ENCODE results near the gene PPP1R2.

The PPP1R2 gene

DNA sequence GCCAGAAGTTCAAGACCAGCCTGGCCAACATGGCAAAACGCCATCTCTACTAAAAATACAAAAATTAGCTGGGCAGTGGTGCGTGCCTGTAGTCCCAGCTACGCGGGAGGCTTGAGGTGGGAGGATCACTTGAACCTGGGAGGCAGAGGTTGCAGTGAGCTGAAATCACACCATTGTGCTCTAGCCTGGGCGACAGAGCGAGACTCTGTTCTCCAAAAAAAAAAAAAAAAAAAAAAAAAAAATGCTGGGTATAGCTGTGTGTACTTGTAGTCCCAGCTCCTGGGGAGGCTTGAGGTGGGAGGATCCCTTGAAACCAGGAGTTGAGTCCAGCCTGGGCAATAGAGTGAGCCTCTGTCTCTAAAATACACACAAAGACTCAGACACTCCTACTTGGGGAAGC, 32.0 kb downstream of the PPP1R2 start:
- no peak for TF ChIP-seq EGR1 (IDR thresholded peaks at IDR 0.05)
- TF ChIP-seq, protein P1, sequence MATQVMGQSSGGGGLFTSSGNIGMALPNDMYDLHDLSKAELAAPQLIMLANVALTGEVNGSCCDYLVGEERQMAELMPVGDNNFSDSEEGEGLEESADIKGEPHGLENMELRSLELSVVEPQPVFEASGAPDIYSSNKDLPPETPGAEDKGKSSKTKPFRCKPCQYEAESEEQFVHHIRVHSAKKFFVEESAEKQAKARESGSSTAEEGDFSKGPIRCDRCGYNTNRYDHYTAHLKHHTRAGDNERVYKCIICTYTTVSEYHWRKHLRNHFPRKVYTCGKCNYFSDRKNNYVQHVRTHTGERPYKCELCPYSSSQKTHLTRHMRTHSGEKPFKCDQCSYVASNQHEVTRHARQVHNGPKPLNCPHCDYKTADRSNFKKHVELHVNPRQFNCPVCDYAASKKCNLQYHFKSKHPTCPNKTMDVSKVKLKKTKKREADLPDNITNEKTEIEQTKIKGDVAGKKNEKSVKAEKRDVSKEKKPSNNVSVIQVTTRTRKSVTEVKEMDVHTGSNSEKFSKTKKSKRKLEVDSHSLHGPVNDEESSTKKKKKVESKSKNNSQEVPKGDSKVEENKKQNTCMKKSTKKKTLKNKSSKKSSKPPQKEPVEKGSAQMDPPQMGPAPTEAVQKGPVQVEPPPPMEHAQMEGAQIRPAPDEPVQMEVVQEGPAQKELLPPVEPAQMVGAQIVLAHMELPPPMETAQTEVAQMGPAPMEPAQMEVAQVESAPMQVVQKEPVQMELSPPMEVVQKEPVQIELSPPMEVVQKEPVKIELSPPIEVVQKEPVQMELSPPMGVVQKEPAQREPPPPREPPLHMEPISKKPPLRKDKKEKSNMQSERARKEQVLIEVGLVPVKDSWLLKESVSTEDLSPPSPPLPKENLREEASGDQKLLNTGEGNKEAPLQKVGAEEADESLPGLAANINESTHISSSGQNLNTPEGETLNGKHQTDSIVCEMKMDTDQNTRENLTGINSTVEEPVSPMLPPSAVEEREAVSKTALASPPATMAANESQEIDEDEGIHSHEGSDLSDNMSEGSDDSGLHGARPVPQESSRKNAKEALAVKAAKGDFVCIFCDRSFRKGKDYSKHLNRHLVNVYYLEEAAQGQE (IDR thresholded peaks at IDR 0.05; ENCODE audit: low read depth), result no peak
- TF ChIP-seq CEBPB (IDR thresholded peaks at IDR 0.05), result no peak
- TF ChIP-seq TEAD4 (IDR thresholded peaks at IDR 0.05), result no peak
- no peak for TF ChIP-seq TCF12 (IDR thresholded peaks at IDR 0.05; ENCODE audit: low read depth)
- no peak for TF ChIP-seq ZBTB7A (IDR thresholded peaks at IDR 0.05; ENCODE audit: low read depth)
- no peak for TF ChIP-seq EP300 (IDR thresholded peaks at IDR 0.05; ENCODE audit: borderline replicate concordance)
- TF ChIP-seq NFIC (IDR thresholded peaks at IDR 0.05), result no peak

DNA sequence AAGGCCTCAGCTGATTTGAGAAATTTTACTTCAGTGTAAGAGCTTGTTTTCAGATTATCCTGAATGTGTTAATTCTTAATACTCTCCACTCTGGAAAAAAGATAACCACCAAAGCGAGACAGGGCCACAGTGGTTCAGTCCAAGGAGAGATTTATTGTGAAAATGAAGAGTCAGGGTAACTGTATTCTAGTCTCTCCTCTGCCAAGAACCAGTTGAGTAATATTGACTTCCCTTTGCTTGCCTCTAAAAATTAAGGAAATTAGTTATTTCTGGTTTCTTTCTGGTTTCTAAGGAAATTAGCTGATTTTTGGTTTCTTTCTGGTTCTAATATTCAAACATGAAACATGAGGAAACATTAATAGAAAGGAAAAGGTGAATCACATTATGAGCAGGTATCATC, 34.9 kb downstream of the PPP1R2 start:
- TF ChIP-seq ZBTB7A (IDR thresholded peaks at IDR 0.05; ENCODE audit: low read depth) (no peak), NFIC (IDR thresholded peaks at IDR 0.05) (no peak), TAF1 (IDR thresholded peaks at IDR 0.05; ENCODE audit: low read depth) (no peak)

DNA sequence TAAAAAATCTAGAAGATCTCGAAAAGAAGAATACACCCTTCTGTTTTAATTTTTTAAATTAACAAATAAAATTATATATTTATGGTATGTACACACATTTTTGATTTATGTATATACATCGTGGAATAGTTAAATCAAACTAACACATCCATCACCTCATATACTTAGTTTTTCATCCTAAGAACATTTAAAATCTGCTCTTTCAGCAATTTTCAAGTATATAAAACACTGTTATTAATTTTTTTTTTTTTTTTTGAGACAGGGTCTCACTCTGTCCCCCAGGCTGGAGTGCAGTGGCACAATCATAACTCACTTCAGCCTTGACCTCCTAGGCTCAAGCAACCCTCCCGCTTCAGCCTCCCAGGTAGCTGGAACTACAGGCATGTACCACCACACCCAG, 67.5 kb downstream of the PPP1R2 start:
- TF ChIP-seq TCF12 (IDR thresholded peaks at IDR 0.05; ENCODE audit: low read depth) (no peak), EP300 (IDR thresholded peaks at IDR 0.05; ENCODE audit: borderline replicate concordance) (no peak), FOXM1 (IDR thresholded peaks at IDR 0.05; ENCODE audit: borderline replicate concordance, low read depth) (no peak), EGR1 (IDR thresholded peaks at IDR 0.05) (no peak), TEAD4 (IDR thresholded peaks at IDR 0.05) (no peak), CREB1 (IDR thresholded peaks at IDR 0.05; ENCODE audit: low read depth) (no peak), ZBTB7A (IDR thresholded peaks at IDR 0.05; ENCODE audit: low read depth) (no peak), NFIC (IDR thresholded peaks at IDR 0.05) (no peak), TAF1 (IDR thresholded peaks at IDR 0.05; ENCODE audit: low read depth) (no peak), RAD21 (IDR thresholded peaks at IDR 0.05; ENCODE audit: low read depth) (no peak), CEBPB (IDR thresholded peaks at IDR 0.05) (no peak), YY1 (IDR thresholded peaks at IDR 0.05; ENCODE audit: low read depth) (no peak)
- TF ChIP-seq, protein P2, sequence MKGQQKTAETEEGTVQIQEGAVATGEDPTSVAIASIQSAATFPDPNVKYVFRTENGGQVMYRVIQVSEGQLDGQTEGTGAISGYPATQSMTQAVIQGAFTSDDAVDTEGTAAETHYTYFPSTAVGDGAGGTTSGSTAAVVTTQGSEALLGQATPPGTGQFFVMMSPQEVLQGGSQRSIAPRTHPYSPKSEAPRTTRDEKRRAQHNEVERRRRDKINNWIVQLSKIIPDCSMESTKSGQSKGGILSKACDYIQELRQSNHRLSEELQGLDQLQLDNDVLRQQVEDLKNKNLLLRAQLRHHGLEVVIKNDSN (IDR thresholded peaks at IDR 0.05), result no peak
- TF ChIP-seq, protein P3, sequence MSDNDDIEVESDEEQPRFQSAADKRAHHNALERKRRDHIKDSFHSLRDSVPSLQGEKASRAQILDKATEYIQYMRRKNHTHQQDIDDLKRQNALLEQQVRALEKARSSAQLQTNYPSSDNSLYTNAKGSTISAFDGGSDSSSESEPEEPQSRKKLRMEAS (IDR thresholded peaks at IDR 0.05), result no peak
- TF ChIP-seq, protein P1 (IDR thresholded peaks at IDR 0.05; ENCODE audit: low read depth), result no peak

DNA sequence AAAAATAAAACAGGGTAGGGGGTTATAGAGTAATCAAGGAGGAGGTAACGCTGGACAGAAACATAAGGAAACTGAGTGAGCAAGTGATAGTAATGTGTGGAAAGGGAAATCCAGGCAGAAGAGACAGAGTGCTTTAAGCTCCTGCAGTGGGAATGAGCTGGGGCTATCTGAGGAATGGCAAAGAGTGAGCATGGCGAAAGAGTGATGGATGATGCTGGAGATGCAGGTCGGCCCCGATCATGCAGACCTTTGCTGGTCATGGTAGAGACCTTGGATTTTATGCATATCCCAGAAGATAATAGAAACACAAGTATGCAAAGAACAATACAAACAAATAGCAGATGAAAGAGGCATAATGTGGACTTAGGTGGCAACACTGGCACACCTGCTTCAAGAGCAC, 74.3 kb downstream of the PPP1R2 start:
- TF ChIP-seq TAF1 (IDR thresholded peaks at IDR 0.05; ENCODE audit: low read depth), result no peak
- TF ChIP-seq, protein P3 (IDR thresholded peaks at IDR 0.05), result no peak
- TF ChIP-seq RAD21 (IDR thresholded peaks at IDR 0.05; ENCODE audit: low read depth), result no peak
- TF ChIP-seq CEBPB (IDR thresholded peaks at IDR 0.05), result no peak
- TF ChIP-seq YY1 (IDR thresholded peaks at IDR 0.05; ENCODE audit: low read depth), result no peak
- TF ChIP-seq NFIC (IDR thresholded peaks at IDR 0.05), result no peak
- TF ChIP-seq FOXM1 (IDR thresholded peaks at IDR 0.05; ENCODE audit: borderline replicate concordance, low read depth), result no peak
- TF ChIP-seq TEAD4 (IDR thresholded peaks at IDR 0.05), result no peak
- TF ChIP-seq, protein P2 (IDR thresholded peaks at IDR 0.05), result no peak
- no peak for TF ChIP-seq ZBTB7A (IDR thresholded peaks at IDR 0.05; ENCODE audit: low read depth)
- no peak for TF ChIP-seq TCF12 (IDR thresholded peaks at IDR 0.05; ENCODE audit: low read depth)
- no peak for TF ChIP-seq EGR1 (IDR thresholded peaks at IDR 0.05)
- no peak for TF ChIP-seq CREB1 (IDR thresholded peaks at IDR 0.05; ENCODE audit: low read depth)
- TF ChIP-seq EP300 (IDR thresholded peaks at IDR 0.05; ENCODE audit: borderline replicate concordance), result no peak
- TF ChIP-seq, protein P1 (IDR thresholded peaks at IDR 0.05; ENCODE audit: low read depth), result no peak

DNA sequence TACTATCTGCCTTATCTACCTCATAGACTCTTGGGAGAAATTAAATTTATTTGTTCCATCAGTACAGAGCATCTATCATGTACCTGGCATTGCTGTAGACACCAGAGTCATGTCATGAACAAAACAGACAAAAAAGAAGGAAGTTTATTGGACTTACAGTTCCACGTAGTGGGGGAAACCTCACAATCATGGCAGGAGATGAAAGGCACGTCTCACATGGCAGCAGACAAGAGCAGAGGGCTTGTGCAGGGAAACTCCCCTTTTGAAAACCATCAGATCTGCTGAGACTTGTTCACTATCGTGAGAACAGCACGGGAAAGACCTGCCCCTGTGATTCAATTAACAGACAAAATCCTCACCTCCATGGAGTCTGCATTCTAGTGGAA, 74.7 kb downstream of the PPP1R2 start:
- TF ChIP-seq TEAD4 (IDR thresholded peaks at IDR 0.05), result no peak
- TF ChIP-seq, protein P3 (IDR thresholded peaks at IDR 0.05), result no peak
- no peak for TF ChIP-seq ZBTB7A (IDR thresholded peaks at IDR 0.05; ENCODE audit: low read depth)
- no peak for TF ChIP-seq YY1 (IDR thresholded peaks at IDR 0.05; ENCODE audit: low read depth)
- TF ChIP-seq EP300 (IDR thresholded peaks at IDR 0.05; ENCODE audit: borderline replicate concordance), result no peak
- TF ChIP-seq, protein P1 (IDR thresholded peaks at IDR 0.05; ENCODE audit: low read depth), result no peak
- TF ChIP-seq, protein P2 (IDR thresholded peaks at IDR 0.05), result no peak
- no peak for TF ChIP-seq CREB1 (IDR thresholded peaks at IDR 0.05; ENCODE audit: low read depth)
- TF ChIP-seq RAD21 (IDR thresholded peaks at IDR 0.05; ENCODE audit: low read depth), result no peak
- no peak for TF ChIP-seq TCF12 (IDR thresholded peaks at IDR 0.05; ENCODE audit: low read depth)
- no peak for TF ChIP-seq CEBPB (IDR thresholded peaks at IDR 0.05)
- TF ChIP-seq FOXM1 (IDR thresholded peaks at IDR 0.05; ENCODE audit: borderline replicate concordance, low read depth), result no peak
- no peak for TF ChIP-seq EGR1 (IDR thresholded peaks at IDR 0.05)
- TF ChIP-seq NFIC (IDR thresholded peaks at IDR 0.05), result no peak
- no peak for TF ChIP-seq TAF1 (IDR thresholded peaks at IDR 0.05; ENCODE audit: low read depth)
